Spleen (tissue), 11 donors: Measurements from ENCODE around the gene IZUMO4. TPM values are rescaled to one million over a fixed set of nuclear protein-coding genes. Genes with fewer than 3 reads are reported as not detected.

Source experiments
- DNase-seq: peaks from one replicate; pipeline ENCODE4 v3.0.0-alpha.2; 2020
- H3K27ac ChIP-seq, 8 donors: fragments of 200-600 bp; sonication (generic) in 7 of 8; 1 replicate in 4 of 8; 2 replicates in 4 of 8; pipeline versions ENCODE4 v1.5.0 to v1.8.0; 2016 to 2021; ENCODE audit warnings: inconsistent platforms in 4 of 8, mild to moderate bottlenecking in 4 of 8, moderate library complexity in 1 of 8
- H3K27me3 ChIP-seq, 7 donors: fragments of 200-600 bp; sonication (generic) in 6 of 7; replicated peaks in 1 of 7; 1 replicate in 4 of 7; 2 replicates in 3 of 7; pipeline versions ENCODE4 v1.5.0 to v1.8.0; 2016 to 2021; ENCODE audit warnings: inconsistent platforms in 3 of 7, mild to moderate bottlenecking in 1 of 7
- H3K36me3 ChIP-seq, 6 donors: fragments of 200-600 bp; sonication (generic) in 5 of 6; 1 replicate in 4 of 6; 2 replicates in 2 of 6; pipeline versions ENCODE4 v1.5.0 to v1.8.0; 2016 to 2021; ENCODE audit warnings: inconsistent platforms in 2 of 6
- H3K4me1 ChIP-seq, 6 donors: fragments of 200-600 bp; sonication (generic) in 5 of 6; 1 replicate in 3 of 6; 2 replicates in 3 of 6; pipeline versions ENCODE4 v1.5.0 to v1.8.0; 2016 to 2021; ENCODE audit warnings: inconsistent platforms in 3 of 6
- H3K4me3 ChIP-seq, 8 donors: fragments of 200-600 bp; sonication (generic) in 7 of 8; 1 replicate in 4 of 8; 2 replicates in 4 of 8; pipeline versions ENCODE4 v1.5.0 to v1.8.0; 2016 to 2021; ENCODE audit warnings: inconsistent platforms in 4 of 8, mild to moderate bottlenecking in 4 of 8, moderate library complexity in 2 of 8
- H3K9me3 ChIP-seq, 8 donors: fragments of 200-600 bp; sonication (generic) in 7 of 8; 1 replicate in 4 of 8; 2 replicates in 4 of 8; pipeline versions ENCODE4 v1.5.0 to v1.8.0; 2016 to 2021; ENCODE audit warnings: inconsistent platforms in 4 of 8
- CTCF ChIP-seq, 11 experiments: fragments of 200-600 bp in 7 of 11; fragments of 450-650 bp in 4 of 11; sonication (generic) in 4 of 11; IDR thresholded peaks in 8 of 11; conservative IDR thresholded peaks in 3 of 11; 1 replicate in 7 of 11; 2 replicates in 4 of 11; pipeline versions ENCODE4 v1.4.0 to v1.8.0; 2016 to 2021; ENCODE audit warnings: antibody characterized with exemption in 11 of 11, inconsistent platforms in 4 of 11, mild to moderate bottlenecking in 1 of 11
- POLR2A ChIP-seq, 3 donors: fragments of 450-650 bp; IDR thresholded peaks; one replicate each; pipeline ENCODE4 v1.5.1; 2017; ENCODE audit warnings: antibody characterized with exemption in 3 of 3, mild to moderate bottlenecking in 1 of 3
- POLR2AphosphoS5 ChIP-seq, 3 donors: sonication (generic); formaldehyde crosslinking; IDR thresholded peaks; one replicate each; pipeline ENCODE4 v1.5.1; 2017; ENCODE audit warnings: antibody characterized with exemption in 3 of 3
- WGBS, 5 donors: extraction: QIAGEN DNeasy Blood & Tissue Kit in 3 of 5; methylation state at CpG; one replicate each; pipeline versions ENCODE4 v1.1.5 to v1.1.7; 2013 to 2018; 5-methylcytosine and 5-hydroxymethylcytosine counted together
- intact Hi-C: fragments of 100-400 bp; cut with DNase I; formaldehyde crosslinking; loops from one replicate; pipeline ENCODE4 v1.15.0; 2023; ENCODE audit warnings: low total_unique reads
- polyA plus RNA-seq, 3 donors: library from polyadenylated mRNA; stranded (reverse); fragments of 200-250 nt; gene quantifications; one replicate each; pipeline ENCODE4 v1.2.1, GENCODE V29; 2013
- total RNA-seq, 7 donors: library from RNA; depleted of rRNA in 3 of 7; stranded (reverse); fragments of >200 nt in 3 of 7; fragmentation: NEBNext Ultra II Directional in 4 of 7; extraction: Animal tissue kit (Norgen Biotek cat#: 25700) in 4 of 7; gene quantifications; one replicate each; pipeline versions ENCODE4 v1.1.0 to v1.2.1, GENCODE V29; 2016 to 2021
- donor health status: healthy with polysubstance abuse.
- donor health status: DM: no; HTN: no; CAD: no; lungs with moderate emphysema.
- donor health status: DM: no; HTN: no; CAD: no.
- donor health status: Bipolar disorder and iron deficiency.
- donor health status: healthy.
- donor health status: DM: no; HTN: no; CAD: no.
- donor health status: DM: yes; HTN: yes; CAD: no.

Gene IZUMO4
- total and polyA plus RNA-seq, 10 donors, result 1.9 to 25.9 (median 5.7) TPM

GRCh38 chr19:2097886-2098327 lies 1.2 kb downstream of the IZUMO4 start:
- 83 to 100% (median 87%) methylated on average over 2 to 23 of the region's 23 CpGs for WGBS, 5 donors
- H3K27ac ChIP-seq, result peak overlapping the region in 2 of 8 donors; percentile 83 to 95
- H3K27me3 ChIP-seq, result no peaks in the 10 kb centered on the region
- TF ChIP-seq POLR2AphosphoS5 (IDR thresholded peaks at IDR 0.05), result peak in 2 of 3 donors; percentile 30 to 38
- no peak for TF ChIP-seq CTCF (IDR thresholded peaks at IDR 0.05 in 8 of 11, conservative IDR thresholded peaks at IDR 0.05 in 3 of 11)
- TF ChIP-seq POLR2A (IDR thresholded peaks at IDR 0.05), result no peak
- peaks cover 0 to 52% (median 36%) of the 10 kb centered on the region in 6 donors for H3K36me3 ChIP-seq
- H3K9me3 ChIP-seq, result no peaks in the 10 kb centered on the region
- peaks cover 19 to 44% (median 41%) of the 10 kb centered on the region in 6 donors for H3K4me1 ChIP-seq
- no peak overlapping the region for H3K4me3 ChIP-seq
- no peak for DNase-seq
- intact Hi-C loops, result no loop called here

GRCh38 chr19:2099054-2099501 lies 2.4 kb downstream of the IZUMO4 start:
- Histone ChIP-seq H3K4me3 (no peak overlapping the region), H3K4me1 (peaks cover 12 to 33% (median 29%) of the 10 kb centered on the region in 6 donors), H3K27ac (peak overlapping the region in 1 of 8 donors; percentile 4), H3K36me3 (peaks cover 0 to 55% (median 39%) of the 10 kb centered on the region in 6 donors), H3K27me3 (no peaks in the 10 kb centered on the region), H3K9me3 (no peaks in the 10 kb centered on the region)
- no peak for TF ChIP-seq CTCF (IDR thresholded peaks at IDR 0.05 in 8 of 11, conservative IDR thresholded peaks at IDR 0.05 in 3 of 11)
- TF ChIP-seq POLR2AphosphoS5 (IDR thresholded peaks at IDR 0.05), result peak in 2 of 3 donors; percentile 33 to 57
- no peak for TF ChIP-seq POLR2A (IDR thresholded peaks at IDR 0.05)
- intact Hi-C loops, result no loop called here
- DNase-seq, result no peak
- WGBS, 5 donors, result 83 to 93% (median 88%) methylated on average over 2 to 16 of the region's 16 CpGs

- Histone ChIP-seq H3K27me3 (no peaks in the 10 kb centered on the region), H3K9me3 (peaks cover 0 to 4% (median 0%) of the 10 kb centered on the region in 8 donors), H3K4me1 (peaks cover 7 to 22% (median 19%) of the 10 kb centered on the region in 6 donors), H3K27ac (no peak overlapping the region), H3K4me3 (no peak overlapping the region), H3K36me3 (peaks cover 0 to 65% (median 45%) of the 10 kb centered on the region in 6 donors)
- no peak for DNase-seq
- TF ChIP-seq CTCF (IDR thresholded peaks at IDR 0.05 in 8 of 11, conservative IDR thresholded peaks at IDR 0.05 in 3 of 11) (no peak), POLR2AphosphoS5 (IDR thresholded peaks at IDR 0.05) (peak in 2 of 3 donors; percentile 38 to 73)
- intact Hi-C loops, result no loop called here
- WGBS, 5 donors, result 91 to 97% (median 92%) methylated on average over 35 to 39 of the region's 39 CpGs
Measured at GRCh38 chr19:2099937-2100718, 3.4 kb downstream of the IZUMO4 start.

- no peak overlapping the region for H3K27ac ChIP-seq
Measured at GRCh38 chr19:2100719-2101061, 4.0 kb downstream of the IZUMO4 start.

More at GRCh38 chr19:2100719-2101061, 4.0 kb downstream of the IZUMO4 start:
- DNase-seq, result no peak
- WGBS, 5 donors, result 94 to 100% (median 95%) methylated on average over 3 to 11 of the region's 11 CpGs
- H3K9me3 ChIP-seq, result peaks cover 0 to 10% (median 3%) of the 10 kb centered on the region in 8 donors
- no peak overlapping the region for H3K4me3 ChIP-seq
- no peak for TF ChIP-seq POLR2AphosphoS5 (IDR thresholded peaks at IDR 0.05)
- TF ChIP-seq CTCF (IDR thresholded peaks at IDR 0.05 in 8 of 11, conservative IDR thresholded peaks at IDR 0.05 in 3 of 11), result no peak
- no peak for TF ChIP-seq POLR2A (IDR thresholded peaks at IDR 0.05)
- intact Hi-C loops, result no loop called here
- H3K36me3 ChIP-seq, result peaks cover 0 to 71% (median 51%) of the 10 kb centered on the region in 6 donors
- H3K27me3 ChIP-seq, result no peaks in the 10 kb centered on the region
- H3K4me1 ChIP-seq, result peaks cover 7 to 17% (median 14%) of the 10 kb centered on the region in 6 donors
